HG03025 (cell line): ENCODE results near the gene TMEM134.
"Not testable (repeated sequence)": the region's sequence is repeated elsewhere in the genome, so short reads cannot be mapped to it uniquely, and the experiment has no call there.

ENCODE experiments used
- ATAC-seq: cut with Tn5 transposase; IDR thresholded peaks from one replicate; pipeline ENCODE4 v1.9.1; 2021; ENCODE audit warnings: mild to moderate bottlenecking, moderate library complexity; ENCODE audit not compliant: unreplicated experiment, low FRiP score

TMEM134 gene

GRCh38 chr11:67486481-67487195, 17.6 kb upstream of the TMEM134 start:
- ATAC-seq = no peak

GRCh38 chr11:67485873-67486361, 16.9 kb upstream of the TMEM134 start:
- ATAC-seq = not testable (repeated sequence)

- no peak for ATAC-seq
Observed at GRCh38 chr11:67484847-67485311, 15.8 kb upstream of the TMEM134 start.

GRCh38 chr11:67483831-67484665, 15.0 kb upstream of the TMEM134 start:
- ATAC-seq = no peak

GRCh38 chr11:67482827-67483798, 14.1 kb upstream of the TMEM134 start, which contains the start of gene AIP:
TSS of gene AIP (plus strand) at chr11:67483026. CDS start at chr11:67483159, 133 bp downstream.
- ATAC-seq = peak; percentile 67

- ATAC-seq = no peak
Observed at GRCh38 chr11:67482275-67482826, 13.3 kb upstream of the TMEM134 start.

- ATAC-seq = not testable (repeated sequence)
Observed at GRCh38 chr11:67477344-67478050, 8.4 kb upstream of the TMEM134 start.

GRCh38 chr11:67476692-67477091, 7.6 kb upstream of the TMEM134 start:
- ATAC-seq = not testable (repeated sequence)

GRCh38 chr11:67472882-67473281, 3.8 kb upstream of the TMEM134 start:
- no peak for ATAC-seq

- no peak for ATAC-seq
Observed at GRCh38 chr11:67470337-67471002, 1.4 kb upstream of the TMEM134 start.

GRCh38 chr11:67469508-67469811, 409 bp upstream of the TMEM134 start:
- ATAC-seq = no peak

- no peak for ATAC-seq
Observed at GRCh38 chr11:67468456-67468758, 644 bp downstream of the TMEM134 start.

GRCh38 chr11:67468056-67468455, 995 bp downstream of the TMEM134 start:
- ATAC-seq = no peak

- no peak for ATAC-seq
Observed at GRCh38 chr11:67466962-67467771, 1.9 kb downstream of the TMEM134 start.

- ATAC-seq = no peak
Observed at GRCh38 chr11:67466367-67466766, 2.7 kb downstream of the TMEM134 start.

GRCh38 chr11:67465530-67465929, 3.5 kb downstream of the TMEM134 start:
- ATAC-seq = not testable (repeated sequence)

GRCh38 chr11:67465189-67465510, 3.9 kb downstream of the TMEM134 start:
- no peak for ATAC-seq

GRCh38 chr11:67464411-67465188, 4.5 kb downstream of the TMEM134 start:
- peak; percentile 36 for ATAC-seq
